IMR-90 (cell line): ENCODE measurements around the gene JMJD7.

ENCODE experiments used
- RAD21 ChIP-seq: IDR thresholded peaks from 2 replicates; pipeline ENCODE4 v1.6.1; 2012; ENCODE audit warnings: low read length, improper control_type of control experiment
- RFX5 ChIP-seq: IDR thresholded peaks from 2 replicates; pipeline ENCODE4 v1.8.0; 2012; ENCODE audit warnings: low read depth, mild to moderate bottlenecking, low read length, moderate library complexity

DNA sequence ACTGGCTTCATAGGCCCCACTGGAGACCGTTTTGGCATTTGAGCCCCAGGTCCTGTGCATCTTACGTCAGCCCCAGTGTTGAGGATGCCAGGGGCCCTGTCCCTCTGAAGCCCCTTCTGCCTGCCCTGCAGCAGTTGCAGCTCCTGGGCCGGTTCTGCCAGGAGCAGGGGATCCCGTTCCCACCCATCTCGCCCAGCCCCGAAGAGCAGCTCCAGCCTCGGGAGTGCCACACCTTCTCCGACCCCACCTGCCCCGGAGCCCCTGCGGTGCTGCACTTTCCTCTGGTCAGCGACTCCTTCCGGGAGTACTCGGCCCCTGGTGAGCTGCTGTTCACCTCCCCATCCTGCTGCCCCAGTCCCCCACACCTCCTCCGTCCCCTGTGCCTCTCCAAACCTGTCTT, 19.3 kb downstream of the JMJD7 start:
- no peak for TF ChIP-seq RAD21
- TF ChIP-seq RFX5, result no peak
